H9 (cell line): ENCODE measurements around the gene COL4A4. TPM values are rescaled to one million over a fixed set of nuclear protein-coding genes. Genes with fewer than 3 reads are reported as not detected.

Source experiments
- DNase-seq: peaks from one replicate; pipeline ENCODE4 v3.0.0-alpha.2; 2017
- H2AFZ ChIP-seq: one replicate; pipeline ENCODE4 v1.6.1; 2013; ENCODE audit warnings: mild to moderate bottlenecking, low read length, control low read depth, moderate library complexity
- H2AK5ac ChIP-seq: 2 replicates; pipeline ENCODE4 v1.6.1; 2013; ENCODE audit warnings: low read length, control low read depth, mixed read lengths; ENCODE audit not compliant: insufficient read length
- H2BK120ac ChIP-seq: one replicate; pipeline ENCODE4 v1.6.1; 2013; ENCODE audit warnings: low read depth, mild to moderate bottlenecking, low read length, control low read depth, inconsistent platforms; ENCODE audit not compliant: poor library complexity, severe bottlenecking
- H2BK12ac ChIP-seq: 2 replicates; pipeline ENCODE4 v1.6.1; 2013; ENCODE audit warnings: low read length, control low read depth, mixed read lengths, low read depth; ENCODE audit not compliant: insufficient read length
- H2BK15ac ChIP-seq: 2 replicates; pipeline ENCODE4 v1.6.1; 2013; ENCODE audit warnings: low read depth, low read length, control low read depth
- H2BK20ac ChIP-seq: one replicate; pipeline ENCODE4 v1.6.1; 2013; ENCODE audit warnings: low read depth, mild to moderate bottlenecking, low read length, control low read depth, inconsistent platforms; ENCODE audit not compliant: poor library complexity, severe bottlenecking
- H2BK5ac ChIP-seq: 2 replicates; pipeline ENCODE4 v1.6.1; 2013; ENCODE audit warnings: low read length, control low read depth, mixed read lengths; ENCODE audit not compliant: insufficient read length
- H3K14ac ChIP-seq: 2 replicates; pipeline ENCODE4 v1.6.1; 2013; ENCODE audit warnings: low read length, control low read depth; ENCODE audit not compliant: insufficient read depth
- H3K18ac ChIP-seq: 2 replicates; pipeline ENCODE4 v1.6.1; 2013; ENCODE audit warnings: low read depth, mild to moderate bottlenecking, mixed read lengths, low read length, control low read depth; ENCODE audit not compliant: insufficient read length
- H3K23ac ChIP-seq: 2 replicates; pipeline ENCODE4 v1.6.1; 2013; ENCODE audit warnings: low read length, control low read depth, mixed read lengths, low read depth; ENCODE audit not compliant: insufficient read length
- H3K23me2 ChIP-seq: 2 replicates; pipeline ENCODE4 v1.6.1; 2013; ENCODE audit warnings: low read depth, mild to moderate bottlenecking, mixed read lengths, low read length, control low read depth; ENCODE audit not compliant: insufficient read length, poor library complexity, severe bottlenecking
- H3K27ac ChIP-seq: 2 replicates; pipeline ENCODE4 v1.5.1; 2013; ENCODE audit warnings: low read length, control low read depth, mixed read lengths, low read depth; ENCODE audit not compliant: insufficient read length
- H3K27me3 ChIP-seq: 2 replicates; pipeline ENCODE4 v1.6.1; 2013; ENCODE audit warnings: low read length, control low read depth, inconsistent platforms; ENCODE audit not compliant: insufficient read depth
- H3K4ac ChIP-seq: 2 replicates; pipeline ENCODE4 v1.6.1; 2013; ENCODE audit warnings: low read depth, mild to moderate bottlenecking, control low read depth, inconsistent platforms, low read length, moderate library complexity
- H3K4me1 ChIP-seq: 2 replicates; pipeline ENCODE4 v1.6.1; 2013; ENCODE audit warnings: low read length, control low read depth, inconsistent platforms; ENCODE audit not compliant: insufficient read depth
- H3K4me2 ChIP-seq: 2 replicates; pipeline ENCODE4 v1.6.1; 2013; ENCODE audit warnings: low read length, control low read depth, mixed read lengths; ENCODE audit not compliant: insufficient read length, insufficient read depth
- H3K56ac ChIP-seq: 2 replicates; pipeline ENCODE4 v1.6.1; 2013; ENCODE audit warnings: low read depth, mild to moderate bottlenecking, mixed read lengths, low read length, control low read depth; ENCODE audit not compliant: insufficient read length
- H3K79me1 ChIP-seq: 2 replicates; pipeline ENCODE4 v1.6.1; 2013; ENCODE audit warnings: low read depth, mild to moderate bottlenecking, moderate library complexity, low read length, control low read depth, inconsistent platforms; ENCODE audit not compliant: insufficient read depth, poor library complexity, severe bottlenecking
- H3K79me2 ChIP-seq: 2 replicates; pipeline ENCODE4 v1.6.1; 2013; ENCODE audit warnings: low read length, control low read depth, inconsistent platforms; ENCODE audit not compliant: insufficient read depth
- H3K9ac ChIP-seq: 2 replicates; pipeline ENCODE4 v1.6.1; 2013; ENCODE audit warnings: low read length, control low read depth, mixed read lengths; ENCODE audit not compliant: insufficient read length; ENCODE audit errors: extremely low read depth
- H3K9me3 ChIP-seq: one replicate; pipeline ENCODE4 v1.6.1; 2013; ENCODE audit warnings: low read depth, low read length, inconsistent platforms; ENCODE audit not compliant: control insufficient read depth
- H3T11ph ChIP-seq: one replicate; pipeline ENCODE4 v1.6.1; 2013; ENCODE audit warnings: mild to moderate bottlenecking, low read length, control low read depth, inconsistent platforms
- H4K20me1 ChIP-seq: one replicate; pipeline ENCODE4 v1.6.1; 2013; ENCODE audit not compliant: control insufficient read depth, insufficient read length, insufficient read depth
- H4K5ac ChIP-seq: 2 replicates; pipeline ENCODE4 v1.6.1; 2013; ENCODE audit warnings: low read depth, mild to moderate bottlenecking, mixed read lengths, low read length, control low read depth; ENCODE audit not compliant: insufficient read length
- H4K8ac ChIP-seq: replicated peaks from 2 replicates; pipeline ENCODE4 v1.6.1; 2013; ENCODE audit warnings: low read length, control low read depth, mixed read lengths, low read depth; ENCODE audit not compliant: insufficient read length
- H4K91ac ChIP-seq: 2 replicates; pipeline ENCODE4 v1.6.1; 2013; ENCODE audit warnings: low read depth, mild to moderate bottlenecking, moderate library complexity, mixed read lengths, low read length, control low read depth; ENCODE audit not compliant: insufficient read length
- H3K27ac Mint-ChIP-seq, 3 experiments: 2 replicates in 2 of 3; 3 replicates in 1 of 3; pipeline ENCODE4 v1.8.0; 2020 to 2021; ENCODE audit warnings: mixed read lengths in 3 of 3, mild to moderate bottlenecking in 1 of 3, moderate library complexity in 1 of 3
- H3K27me3 Mint-ChIP-seq: 2 replicates; pipeline ENCODE4 v1.8.0; 2021; ENCODE audit warnings: low read depth, mild to moderate bottlenecking, moderate library complexity, mixed read lengths
- H3K36me3 Mint-ChIP-seq, 3 experiments: 2 replicates in 2 of 3; 3 replicates in 1 of 3; pipeline ENCODE4 v1.8.0; 2020 to 2021; ENCODE audit warnings: low read depth in 3 of 3, mixed read lengths in 3 of 3; ENCODE audit not compliant: insufficient read depth in 1 of 3
- H3K4me1 Mint-ChIP-seq, 2 experiments: 2 replicates each; pipeline ENCODE4 v1.8.0; 2020; ENCODE audit warnings: mixed read lengths in 2 of 2
- H3K4me3 Mint-ChIP-seq, 2 experiments: 2 replicates in 1 of 2; 3 replicates in 1 of 2; pipeline ENCODE4 v1.8.0; 2020 to 2021; ENCODE audit warnings: mild to moderate bottlenecking in 2 of 2, mixed read lengths in 2 of 2, moderate library complexity in 1 of 2
- H3K9me3 Mint-ChIP-seq, 2 experiments: 2 replicates in 1 of 2; 3 replicates in 1 of 2; pipeline ENCODE4 v1.8.0; 2020; ENCODE audit warnings: mild to moderate bottlenecking in 2 of 2, mixed read lengths in 2 of 2, moderate library complexity in 1 of 2
- CTCF ChIP-seq: fragments of 200-600 bp; sonication (generic); conservative IDR thresholded peaks from 3 replicates; pipeline ENCODE4 v1.8.0; 2021; ENCODE audit warnings: antibody characterized with exemption, mild to moderate bottlenecking
- WGBS: extraction: QIAGEN DNeasy Blood & Tissue Kit; methylation state at CpG from one replicate; pipeline ENCODE4 v1.1.7; 2013; ENCODE audit warnings: missing lambda C conversion rate, low lambda C conversion rate, mixed read lengths; ENCODE audit not compliant: insufficient read length; ENCODE audit errors: extremely low coverage; 5-methylcytosine and 5-hydroxymethylcytosine counted together
- total RNA-seq: library from RNA; stranded (reverse); gene quantifications from 2 replicates; pipeline ENCODE4 v1.2.1, GENCODE V29; 2021

The COL4A4 gene
- total RNA-seq, 1 experiment from 2014 or later = 0.92 TPM

GRCh38 chr2:227204452-227204851, 40.4 kb upstream of the COL4A4 start:
- Histone ChIP-seq H3K4me1 (peaks cover 3% of the 10 kb centered on the region; the same call in 1 of the 2 replicates), H3K9ac (no peak overlapping the region), H2AFZ (no peak overlapping the region), H3K4me2 (no peak overlapping the region), H3K27ac (no peak overlapping the region), H3T11ph (no peak overlapping the region), H3K23ac (no peak overlapping the region), H2BK5ac (no peak overlapping the region), H3K14ac (no peak overlapping the region), H2BK15ac (no peak overlapping the region), H3K23me2 (no peaks in the 10 kb centered on the region), H3K79me2 (no peaks in the 10 kb centered on the region), H2AK5ac (no peak overlapping the region), H3K27me3 (peaks cover 13% of the 10 kb centered on the region; the same call in 1 of the 2 replicates), H4K91ac (no peak overlapping the region), H2BK120ac (no peak overlapping the region), H3K56ac (no peak overlapping the region), H4K20me1 (no peaks in the 10 kb centered on the region), H3K4ac (no peak overlapping the region), H4K5ac (no peak overlapping the region), H2BK12ac (no peak overlapping the region), H2BK20ac (no peak overlapping the region), H3K9me3 (no peaks in the 10 kb centered on the region), H3K79me1 (no peaks in the 10 kb centered on the region), H3K18ac (no peak overlapping the region), H4K8ac (no peak overlapping the region)
- DNase-seq = no peak
- H3K27me3 Mint-ChIP-seq = peaks cover 45% of the 10 kb centered on the region
- H3K4me3 Mint-ChIP-seq = no peak overlapping the region
- no peak for TF ChIP-seq CTCF
- H3K27ac Mint-ChIP-seq = no peak overlapping the region
- WGBS = no CpG with 5 or more reads among the region's 4 CpGs
- peaks cover 0 to 6% of the 10 kb centered on the region in 2 experiments; a peak in 2 of 5 replicates for H3K9me3 Mint-ChIP-seq
- H3K36me3 Mint-ChIP-seq = peaks cover 0 to 2% (median 0%) of the 10 kb centered on the region in 3 experiments; a peak in 1 of 7 replicates
- peaks cover 30% of the 10 kb centered on the region in 2 experiments for H3K4me1 Mint-ChIP-seq
